Measurements from ENCODE around the gene ZBP1.

Gene ZBP1

DNA sequence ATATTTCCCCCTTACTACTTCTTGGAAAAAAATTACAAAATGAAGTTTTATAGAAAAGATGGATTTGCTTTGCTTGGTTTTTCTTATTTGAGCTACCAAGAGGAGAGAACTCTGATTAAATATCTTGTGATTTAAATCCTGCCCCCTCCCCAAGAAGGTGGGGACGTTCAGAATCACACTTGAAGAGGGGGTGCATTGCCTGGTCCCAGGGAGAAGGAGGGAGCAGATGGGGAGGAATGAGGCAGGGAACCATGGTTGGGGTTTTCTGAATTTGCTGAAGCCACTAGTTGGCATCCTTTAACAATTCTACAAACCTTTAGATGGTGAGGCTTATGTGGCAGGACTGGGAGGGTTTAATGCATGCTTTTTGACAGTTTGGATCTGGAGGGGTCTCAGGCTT lies 53.8 kb downstream of the ZBP1 start:
- Histone ChIP-seq H2BK12ac (ENCODE audit: low read length) (no peak overlapping the region), H2AFZ (ENCODE audit: insufficient read depth, low read length, poor library complexity) (no peak overlapping the region), H4K91ac (ENCODE audit: low read depth, low read length) (no peak overlapping the region), H2AK5ac (ENCODE audit: low read length) (no peak overlapping the region), H3K4ac (ENCODE audit: low read depth, low read length) (no peak overlapping the region), H4K12ac (ENCODE audit: low read depth, low read length) (no peak overlapping the region), H3K23ac (ENCODE audit: low read length) (no peak overlapping the region), H3K4me3 (ENCODE audit: low read depth, low read length) (no peak overlapping the region), H3K4me1 (ENCODE audit: control insufficient read depth in 1 of 2, insufficient read depth in 2 of 2, low read length in 2 of 2) (no peaks in the 10 kb centered on the region), H3K79me1 (ENCODE audit: low read length) (no peaks in the 10 kb centered on the region), H4K8ac (ENCODE audit: low read depth, low read length) (no peak overlapping the region), H3K27ac (ENCODE audit: low read depth, low read length) (no peak overlapping the region), H3K18ac (ENCODE audit: low read length) (no peak overlapping the region), H3K14ac (ENCODE audit: low read length) (no peak overlapping the region), H2BK5ac (ENCODE audit: low read depth, low read length, poor library complexity) (no peak overlapping the region), H3K9ac (ENCODE audit: low read length) (no peak overlapping the region), H3K36me3 (ENCODE audit: control insufficient read depth in 1 of 2, insufficient read depth in 2 of 2, low read length in 2 of 2) (no peaks in the 10 kb centered on the region), H3K79me2 (ENCODE audit: control insufficient read depth, insufficient read depth, low read length, poor library complexity) (no peaks in the 10 kb centered on the region), H2BK120ac (ENCODE audit: insufficient read depth, low read length, poor library complexity) (no peak overlapping the region), H3K9me3 (ENCODE audit: insufficient read depth, low read depth, low read length) (no peaks in the 10 kb centered on the region), H3K4me2 (ENCODE audit: low read length) (no peak overlapping the region), H3K27me3 (ENCODE audit: insufficient read depth, low read length) (no peaks in the 10 kb centered on the region)
- no CpG with 5 or more reads among the region's 1 CpG for WGBS (ENCODE audit: extremely low coverage, insufficient coverage, insufficient read length)
- DNase-seq: no peak

DNA sequence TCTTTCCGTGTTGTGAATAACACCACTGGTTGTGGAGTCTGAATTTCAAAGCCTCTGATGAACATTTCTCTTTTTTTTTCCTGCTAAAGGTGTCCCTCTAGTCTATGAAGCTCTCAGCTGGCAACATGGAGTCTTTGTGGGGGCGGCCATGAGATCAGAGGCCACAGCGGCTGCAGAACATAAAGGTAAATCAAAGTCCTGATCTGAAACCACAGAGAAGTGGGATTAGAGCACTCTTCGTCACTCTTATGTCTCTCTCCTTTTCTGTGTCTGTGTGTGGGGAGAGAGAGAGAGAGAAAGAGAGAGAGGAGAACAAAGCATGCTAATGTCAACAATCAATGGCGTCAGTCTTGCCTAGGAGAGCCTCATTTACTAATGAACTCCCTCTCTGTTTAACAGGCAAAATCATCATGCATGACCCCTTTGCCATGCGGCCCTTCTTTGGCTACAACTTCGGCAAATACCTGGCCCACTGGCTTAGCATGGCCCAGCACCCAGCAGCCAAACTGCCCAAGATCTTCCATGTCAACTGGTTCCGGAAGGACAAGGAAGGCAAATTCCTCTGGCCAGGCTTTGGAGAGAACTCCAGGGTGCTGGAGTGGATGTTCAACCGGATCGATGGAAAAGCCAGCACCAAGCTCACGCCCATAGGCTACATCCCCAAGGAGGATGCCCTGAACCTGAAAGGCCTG lies 55.1 kb downstream of the ZBP1 start:
- no peak overlapping the region for H4K8ac ChIP-seq (ENCODE audit: low read depth, low read length)
- no peak overlapping the region for H3K4me2 ChIP-seq (ENCODE audit: low read length)
- no peak overlapping the region for H3K14ac ChIP-seq (ENCODE audit: low read length)
- H3K18ac ChIP-seq (ENCODE audit: low read length): no peak overlapping the region
- H3K9me3 ChIP-seq (ENCODE audit: insufficient read depth, low read depth, low read length): peaks cover 1% of the 10 kb centered on the region
- no CpG with 5 or more reads among the region's 11 CpGs for WGBS (ENCODE audit: extremely low coverage, insufficient coverage, insufficient read length)
- H2BK120ac ChIP-seq (ENCODE audit: insufficient read depth, low read length, poor library complexity): no peak overlapping the region
- no peak overlapping the region for H3K9ac ChIP-seq (ENCODE audit: low read length)
- H3K79me1 ChIP-seq (ENCODE audit: low read length): no peaks in the 10 kb centered on the region
- no peaks in the 10 kb centered on the region for H3K36me3 ChIP-seq (ENCODE audit: control insufficient read depth in 1 of 2, insufficient read depth in 2 of 2, low read length in 2 of 2)
- no peak overlapping the region for H2BK5ac ChIP-seq (ENCODE audit: low read depth, low read length, poor library complexity)
- H4K91ac ChIP-seq (ENCODE audit: low read depth, low read length): no peak overlapping the region
- no peaks in the 10 kb centered on the region for H3K27me3 ChIP-seq (ENCODE audit: insufficient read depth, low read length)
- H3K27ac ChIP-seq (ENCODE audit: low read depth, low read length): no peak overlapping the region
- no peak for DNase-seq
- H4K12ac ChIP-seq (ENCODE audit: low read depth, low read length): no peak overlapping the region
- no peak overlapping the region for H2AFZ ChIP-seq (ENCODE audit: insufficient read depth, low read length, poor library complexity)
- no peak overlapping the region for H3K23ac ChIP-seq (ENCODE audit: low read length)
- no peak overlapping the region for H3K4ac ChIP-seq (ENCODE audit: low read depth, low read length)
- H3K4me1 ChIP-seq (ENCODE audit: control insufficient read depth in 1 of 2, insufficient read depth in 2 of 2, low read length in 2 of 2): no peaks in the 10 kb centered on the region
- H2AK5ac ChIP-seq (ENCODE audit: low read length): no peak overlapping the region
- peak overlapping the region; percentile 17 for H3K4me3 ChIP-seq (ENCODE audit: low read depth, low read length)
- H3K79me2 ChIP-seq (ENCODE audit: control insufficient read depth, insufficient read depth, low read length, poor library complexity): no peaks in the 10 kb centered on the region
- no peak overlapping the region for H2BK12ac ChIP-seq (ENCODE audit: low read length)

DNA sequence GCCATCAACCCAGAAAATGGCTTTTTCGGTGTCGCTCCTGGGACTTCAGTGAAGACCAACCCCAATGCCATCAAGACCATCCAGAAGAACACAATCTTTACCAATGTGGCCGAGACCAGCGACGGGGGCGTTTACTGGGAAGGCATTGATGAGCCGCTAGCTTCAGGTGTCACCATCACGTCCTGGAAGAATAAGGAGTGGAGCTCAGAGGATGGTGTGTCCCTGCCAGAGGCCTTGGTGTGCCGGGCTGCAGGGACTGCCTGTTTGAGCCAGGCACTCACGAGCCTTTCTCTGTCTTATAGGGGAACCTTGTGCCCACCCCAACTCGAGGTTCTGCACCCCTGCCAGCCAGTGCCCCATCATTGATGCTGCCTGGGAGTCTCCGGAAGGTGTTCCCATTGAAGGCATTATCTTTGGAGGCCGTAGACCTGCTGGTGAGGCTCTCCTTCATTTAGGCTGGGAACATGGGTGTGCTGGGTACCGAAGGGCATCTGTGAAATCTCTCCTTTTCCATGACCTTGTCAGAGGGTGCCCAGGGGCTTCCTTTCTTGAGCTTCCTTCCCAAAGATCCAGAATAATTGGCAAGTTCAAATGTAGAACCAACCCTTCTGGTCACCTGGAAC lies 55.9 kb downstream of the ZBP1 start:
- Histone ChIP-seq H3K79me2 (ENCODE audit: control insufficient read depth, insufficient read depth, low read length, poor library complexity) (no peaks in the 10 kb centered on the region), H3K9me3 (ENCODE audit: insufficient read depth, low read depth, low read length) (peaks cover 2% of the 10 kb centered on the region), H3K36me3 (ENCODE audit: control insufficient read depth in 1 of 2, insufficient read depth in 2 of 2, low read length in 2 of 2) (no peaks in the 10 kb centered on the region), H4K8ac (ENCODE audit: low read depth, low read length) (no peak overlapping the region), H2AFZ (ENCODE audit: insufficient read depth, low read length, poor library complexity) (no peak overlapping the region), H2BK5ac (ENCODE audit: low read depth, low read length, poor library complexity) (no peak overlapping the region), H3K14ac (ENCODE audit: low read length) (no peak overlapping the region), H3K4me3 (ENCODE audit: low read depth, low read length) (no peak overlapping the region), H4K12ac (ENCODE audit: low read depth, low read length) (no peak overlapping the region), H2BK120ac (ENCODE audit: insufficient read depth, low read length, poor library complexity) (no peak overlapping the region), H4K91ac (ENCODE audit: low read depth, low read length) (no peak overlapping the region), H3K4me1 (ENCODE audit: control insufficient read depth in 1 of 2, insufficient read depth in 2 of 2, low read length in 2 of 2) (no peaks in the 10 kb centered on the region), H3K4ac (ENCODE audit: low read depth, low read length) (no peak overlapping the region), H3K23ac (ENCODE audit: low read length) (no peak overlapping the region), H3K27ac (ENCODE audit: low read depth, low read length) (no peak overlapping the region), H3K4me2 (ENCODE audit: low read length) (no peak overlapping the region), H3K18ac (ENCODE audit: low read length) (no peak overlapping the region), H2BK12ac (ENCODE audit: low read length) (no peak overlapping the region), H3K27me3 (ENCODE audit: insufficient read depth, low read length) (no peaks in the 10 kb centered on the region), H3K79me1 (ENCODE audit: low read length) (no peaks in the 10 kb centered on the region), H3K9ac (ENCODE audit: low read length) (no peak overlapping the region), H2AK5ac (ENCODE audit: low read length) (no peak overlapping the region)
- DNase-seq: no peak
- WGBS (ENCODE audit: extremely low coverage, insufficient coverage, insufficient read length): no CpG with 5 or more reads among the region's 14 CpGs

GRCh38 chr20:57563522-57563921 lies 56.7 kb downstream of the ZBP1 start:
- Histone ChIP-seq H2BK120ac (ENCODE audit: insufficient read depth, low read length, poor library complexity) (no peak overlapping the region), H2AK5ac (ENCODE audit: low read length) (no peak overlapping the region)

More at GRCh38 chr20:57563522-57563921, 56.7 kb downstream of the ZBP1 start:
- Histone ChIP-seq H3K79me2 (ENCODE audit: control insufficient read depth, insufficient read depth, low read length, poor library complexity) (no peaks in the 10 kb centered on the region), H3K27ac (ENCODE audit: low read depth, low read length) (no peak overlapping the region), H3K4me1 (ENCODE audit: control insufficient read depth in 1 of 2, insufficient read depth in 2 of 2, low read length in 2 of 2) (no peaks in the 10 kb centered on the region), H3K9me3 (ENCODE audit: insufficient read depth, low read depth, low read length) (peaks cover 2% of the 10 kb centered on the region), H3K27me3 (ENCODE audit: insufficient read depth, low read length) (no peaks in the 10 kb centered on the region), H3K36me3 (ENCODE audit: control insufficient read depth in 1 of 2, insufficient read depth in 2 of 2, low read length in 2 of 2) (no peaks in the 10 kb centered on the region), H4K91ac (ENCODE audit: low read depth, low read length) (no peak overlapping the region), H4K12ac (ENCODE audit: low read depth, low read length) (no peak overlapping the region), H3K18ac (ENCODE audit: low read length) (no peak overlapping the region), H3K4ac (ENCODE audit: low read depth, low read length) (no peak overlapping the region), H2BK12ac (ENCODE audit: low read length) (no peak overlapping the region), H3K9ac (ENCODE audit: low read length) (no peak overlapping the region), H2BK5ac (ENCODE audit: low read depth, low read length, poor library complexity) (no peak overlapping the region), H3K4me3 (ENCODE audit: low read depth, low read length) (no peak overlapping the region), H3K23ac (ENCODE audit: low read length) (no peak overlapping the region), H3K79me1 (ENCODE audit: low read length) (no peaks in the 10 kb centered on the region), H3K4me2 (ENCODE audit: low read length) (no peak overlapping the region), H3K14ac (ENCODE audit: low read length) (no peak overlapping the region), H2AFZ (ENCODE audit: insufficient read depth, low read length, poor library complexity) (no peak overlapping the region), H4K8ac (ENCODE audit: low read depth, low read length) (no peak overlapping the region)
- WGBS (ENCODE audit: extremely low coverage, insufficient coverage, insufficient read length): no CpG with 5 or more reads among the region's 12 CpGs
- DNase-seq: no peak

Measured in trophoblast cell (in vitro differentiated cells and primary cell).